Measurements from ENCODE around the gene SPSB4. TPM values are rescaled to one million over a fixed set of nuclear protein-coding genes. Genes with fewer than 3 reads are reported as not detected.
"Not testable (repeated sequence)": the region's sequence is repeated elsewhere in the genome, so short reads cannot be mapped to it uniquely, and the experiment has no call there.

The SPSB4 gene
- total and polyA plus RNA-seq, 7 donors: 0.10 to 1.4 (median 0.44) TPM; not detected in 1

DNA sequence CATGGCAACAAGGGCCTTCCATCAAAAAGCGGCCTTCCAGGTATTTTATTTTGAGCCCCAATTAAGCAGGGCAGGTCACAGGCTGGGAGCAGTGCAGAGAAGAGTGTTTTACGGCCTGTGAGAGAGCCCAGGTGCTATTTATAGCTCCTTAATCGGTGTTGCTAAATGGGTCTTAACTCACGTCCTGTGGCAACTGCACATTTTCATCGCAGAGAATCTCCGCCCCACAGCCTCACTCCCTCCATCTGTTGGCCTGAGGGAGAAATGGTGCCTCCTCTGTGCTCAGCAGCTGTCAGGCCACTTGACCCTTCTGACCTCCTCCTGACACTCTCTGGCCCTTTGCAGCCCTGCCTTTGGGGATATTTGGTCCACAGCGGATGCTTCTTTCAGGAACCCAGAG lies 58.6 kb downstream of the SPSB4 start:
- intact Hi-C loops (cut with DNase I): no loop called here
- WGBS, 2 donors: 62 to 66% methylated on average over 7 of the region's 7 CpGs
- Histone ChIP-seq H3K4me3 (no peak overlapping the region), H3K36me3 (no peaks in the 10 kb centered on the region), H3K27ac (no peak overlapping the region), H3K9me3 (no peaks in the 10 kb centered on the region), H3K27me3 (no peaks in the 10 kb centered on the region), H3K4me1 (no peaks in the 10 kb centered on the region)
- no peak for DNase-seq
- TF ChIP-seq POLR2AphosphoS5 (IDR thresholded peaks at IDR 0.05) (no peak), EP300 (IDR thresholded peaks at IDR 0.05) (no peak)

DNA sequence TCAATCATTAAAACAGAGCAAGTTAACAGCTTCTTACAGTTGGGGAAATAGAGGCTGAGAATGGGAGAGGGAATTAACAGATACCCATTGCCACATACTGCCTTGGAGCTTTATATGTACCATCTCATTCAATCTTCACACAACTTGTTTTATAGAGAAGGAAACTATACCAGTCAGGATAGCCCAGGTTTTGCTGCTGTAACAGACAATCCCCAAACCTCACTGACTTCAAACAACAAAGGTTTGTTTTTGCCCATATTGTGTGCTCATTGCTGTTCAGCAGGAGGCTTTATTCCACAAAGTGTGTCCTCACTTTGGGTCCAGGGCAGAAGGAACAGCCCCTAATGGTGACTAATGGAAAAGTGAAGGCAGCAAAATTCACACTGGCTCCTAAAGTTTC lies 59.2 kb downstream of the SPSB4 start:
- TF ChIP-seq EP300 (IDR thresholded peaks at IDR 0.05): no peak
- no peak for TF ChIP-seq POLR2AphosphoS5 (IDR thresholded peaks at IDR 0.05)
- no peak for TF ChIP-seq POLR2A (IDR thresholded peaks at IDR 0.05)
- TF ChIP-seq, protein P1, sequence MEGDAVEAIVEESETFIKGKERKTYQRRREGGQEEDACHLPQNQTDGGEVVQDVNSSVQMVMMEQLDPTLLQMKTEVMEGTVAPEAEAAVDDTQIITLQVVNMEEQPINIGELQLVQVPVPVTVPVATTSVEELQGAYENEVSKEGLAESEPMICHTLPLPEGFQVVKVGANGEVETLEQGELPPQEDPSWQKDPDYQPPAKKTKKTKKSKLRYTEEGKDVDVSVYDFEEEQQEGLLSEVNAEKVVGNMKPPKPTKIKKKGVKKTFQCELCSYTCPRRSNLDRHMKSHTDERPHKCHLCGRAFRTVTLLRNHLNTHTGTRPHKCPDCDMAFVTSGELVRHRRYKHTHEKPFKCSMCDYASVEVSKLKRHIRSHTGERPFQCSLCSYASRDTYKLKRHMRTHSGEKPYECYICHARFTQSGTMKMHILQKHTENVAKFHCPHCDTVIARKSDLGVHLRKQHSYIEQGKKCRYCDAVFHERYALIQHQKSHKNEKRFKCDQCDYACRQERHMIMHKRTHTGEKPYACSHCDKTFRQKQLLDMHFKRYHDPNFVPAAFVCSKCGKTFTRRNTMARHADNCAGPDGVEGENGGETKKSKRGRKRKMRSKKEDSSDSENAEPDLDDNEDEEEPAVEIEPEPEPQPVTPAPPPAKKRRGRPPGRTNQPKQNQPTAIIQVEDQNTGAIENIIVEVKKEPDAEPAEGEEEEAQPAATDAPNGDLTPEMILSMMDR (IDR thresholded peaks at IDR 0.05): no peak
- no peak overlapping the region for H3K27ac ChIP-seq
- intact Hi-C loops (cut with DNase I): no loop called here

DNA sequence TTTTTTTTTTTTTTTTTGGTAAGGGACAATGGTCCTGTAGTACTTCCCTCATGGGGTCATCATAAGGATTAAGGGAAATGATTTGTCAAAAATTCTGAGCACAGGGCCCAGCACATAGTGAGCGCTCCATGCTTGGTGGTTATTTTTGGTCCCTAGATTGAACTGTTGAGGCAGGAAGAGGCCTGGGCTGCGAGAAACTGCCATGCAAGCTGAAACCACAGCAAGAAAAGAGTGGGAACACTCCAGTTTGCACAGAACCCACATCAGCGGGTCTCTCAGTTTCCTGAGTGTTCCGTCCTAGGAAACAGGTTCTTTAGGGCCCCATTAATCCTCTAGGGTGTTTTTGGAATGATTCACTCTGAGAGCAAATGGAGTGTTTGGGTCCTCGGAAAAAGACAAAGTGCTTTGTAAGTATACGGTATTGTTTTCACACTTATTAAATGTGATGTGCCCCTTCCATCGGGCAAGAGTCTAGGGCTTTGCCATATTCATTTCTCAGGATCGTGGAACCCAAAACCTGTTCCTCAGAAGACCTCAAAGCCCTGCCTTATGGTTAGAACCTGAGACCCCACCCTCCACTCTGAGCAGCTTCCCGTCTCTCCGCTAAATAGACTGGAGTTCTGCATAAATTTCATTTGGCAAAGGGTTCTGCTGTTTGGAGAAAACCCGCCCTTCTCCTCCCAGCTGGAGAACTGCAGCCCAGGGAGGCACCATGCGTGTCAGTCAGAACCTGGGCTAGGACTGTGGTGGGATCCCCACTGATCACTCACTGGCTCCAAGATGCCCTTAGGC lies 60.4 kb downstream of the SPSB4 start:
- TF ChIP-seq POLR2AphosphoS5 (IDR thresholded peaks at IDR 0.05) (no peak), EP300 (IDR thresholded peaks at IDR 0.05) (no peak), POLR2A (IDR thresholded peaks at IDR 0.05) (no peak)
- TF ChIP-seq, protein P1 (IDR thresholded peaks at IDR 0.05): no peak
- Histone ChIP-seq H3K27me3 (no peaks in the 10 kb centered on the region), H3K9me3 (no peaks in the 10 kb centered on the region), H3K36me3 (no peaks in the 10 kb centered on the region), H3K4me3 (no peak overlapping the region), H3K4me1 (no peaks in the 10 kb centered on the region), H3K27ac (no peak overlapping the region)
- intact Hi-C loops (cut with DNase I): no loop called here
- no peak for DNase-seq
- WGBS, 2 donors: 80 to 88% methylated on average over 12 of the region's 12 CpGs

More for the DNA sequence above, 59.2 kb downstream of the SPSB4 start:
- Histone ChIP-seq H3K4me1 (no peaks in the 10 kb centered on the region), H3K9me3 (no peaks in the 10 kb centered on the region), H3K27me3 (no peaks in the 10 kb centered on the region), H3K4me3 (no peak overlapping the region), H3K36me3 (no peaks in the 10 kb centered on the region)
- no peak for DNase-seq

DNA sequence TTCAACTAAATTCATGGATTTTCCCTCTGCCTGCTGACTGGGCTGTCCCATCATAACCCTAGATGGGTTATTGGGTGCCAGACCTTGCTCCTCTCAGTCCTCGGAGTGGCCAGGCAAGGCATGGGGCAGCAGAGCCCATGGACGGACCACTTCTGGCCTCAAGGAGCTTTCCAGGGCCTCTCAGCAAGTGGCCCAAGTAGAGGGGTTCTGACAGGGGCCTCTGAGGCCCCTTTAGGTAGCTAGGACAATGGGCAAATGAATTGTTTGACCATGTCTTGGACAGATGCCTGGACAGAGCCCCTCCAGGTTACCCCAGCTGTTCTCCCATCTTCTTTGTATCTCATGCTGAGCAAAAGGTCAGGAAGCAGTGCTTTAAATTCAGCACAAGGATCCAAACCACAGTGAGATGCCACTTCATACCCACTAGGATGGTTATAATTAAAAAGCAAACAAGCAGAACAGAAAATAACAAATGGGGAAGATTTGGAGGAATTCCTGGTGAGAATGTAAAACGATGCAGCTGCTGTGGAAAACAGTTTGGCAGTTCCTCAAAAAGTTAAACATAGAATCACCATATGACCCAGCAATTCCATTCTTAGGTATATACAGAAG lies 61.6 kb downstream of the SPSB4 start:
- no peaks in the 10 kb centered on the region for H3K9me3 ChIP-seq
- H3K36me3 ChIP-seq: no peaks in the 10 kb centered on the region
- no peak overlapping the region for H3K27ac ChIP-seq
- intact Hi-C loops (cut with DNase I): no loop called here
- H3K4me3 ChIP-seq: no peak overlapping the region
- no peaks in the 10 kb centered on the region for H3K27me3 ChIP-seq
- no peaks in the 10 kb centered on the region for H3K4me1 ChIP-seq
- TF ChIP-seq EP300 (IDR thresholded peaks at IDR 0.05) (no peak), POLR2AphosphoS5 (IDR thresholded peaks at IDR 0.05) (no peak), POLR2A (IDR thresholded peaks at IDR 0.05) (no peak)
- TF ChIP-seq, protein P1 (IDR thresholded peaks at IDR 0.05): no peak
- DNase-seq: no peak
- WGBS, 2 donors: 73 to 77% methylated on average over 3 of the region's 3 CpGs

DNA sequence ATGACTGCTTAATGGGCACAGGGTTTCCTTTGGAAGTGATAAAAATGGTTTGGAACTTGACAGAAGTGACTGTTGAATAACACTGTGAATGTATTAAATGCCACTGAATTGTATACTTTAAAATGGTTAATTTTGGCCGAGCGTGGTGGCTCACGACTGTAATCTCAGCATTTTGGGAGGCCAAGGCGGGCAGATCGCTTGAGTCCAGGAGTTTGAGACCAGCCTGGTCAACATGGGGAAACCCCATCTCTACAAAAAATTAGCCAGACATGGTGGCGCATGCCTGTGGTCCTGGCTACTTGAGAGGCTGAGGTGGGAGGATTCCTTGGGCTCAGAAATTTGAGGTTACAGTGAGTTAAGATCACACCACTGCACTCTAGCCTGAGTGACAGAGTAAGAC lies 62.5 kb downstream of the SPSB4 start:
- intact Hi-C loops (cut with DNase I); H3K4me3 ChIP-seq; H3K36me3 ChIP-seq; H3K27ac ChIP-seq; DNase-seq; H3K9me3 ChIP-seq; H3K27me3 ChIP-seq; H3K4me1 ChIP-seq: not testable (repeated sequence)
- 91 to 94% methylated on average over 6 of the region's 6 CpGs for WGBS, 2 donors
